ENCODE results near the gene SLC5A12.

GRCh38 chr11:26741036-26741435, 19.2 kb upstream of the SLC5A12 start:
- TF ChIP-seq, protein P1, sequence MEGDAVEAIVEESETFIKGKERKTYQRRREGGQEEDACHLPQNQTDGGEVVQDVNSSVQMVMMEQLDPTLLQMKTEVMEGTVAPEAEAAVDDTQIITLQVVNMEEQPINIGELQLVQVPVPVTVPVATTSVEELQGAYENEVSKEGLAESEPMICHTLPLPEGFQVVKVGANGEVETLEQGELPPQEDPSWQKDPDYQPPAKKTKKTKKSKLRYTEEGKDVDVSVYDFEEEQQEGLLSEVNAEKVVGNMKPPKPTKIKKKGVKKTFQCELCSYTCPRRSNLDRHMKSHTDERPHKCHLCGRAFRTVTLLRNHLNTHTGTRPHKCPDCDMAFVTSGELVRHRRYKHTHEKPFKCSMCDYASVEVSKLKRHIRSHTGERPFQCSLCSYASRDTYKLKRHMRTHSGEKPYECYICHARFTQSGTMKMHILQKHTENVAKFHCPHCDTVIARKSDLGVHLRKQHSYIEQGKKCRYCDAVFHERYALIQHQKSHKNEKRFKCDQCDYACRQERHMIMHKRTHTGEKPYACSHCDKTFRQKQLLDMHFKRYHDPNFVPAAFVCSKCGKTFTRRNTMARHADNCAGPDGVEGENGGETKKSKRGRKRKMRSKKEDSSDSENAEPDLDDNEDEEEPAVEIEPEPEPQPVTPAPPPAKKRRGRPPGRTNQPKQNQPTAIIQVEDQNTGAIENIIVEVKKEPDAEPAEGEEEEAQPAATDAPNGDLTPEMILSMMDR (IDR thresholded peaks at IDR 0.05; ENCODE audit: poor library complexity, severe bottlenecking): no peak
- TF ChIP-seq EZH2 (IDR thresholded peaks at IDR 0.05; ENCODE audit: borderline replicate concordance, insufficient read depth, low read length, poor library complexity, severe bottlenecking): no peak
- TF ChIP-seq TAF1 (IDR thresholded peaks at IDR 0.05; ENCODE audit: low read depth): no peak
- TF ChIP-seq, protein P2, sequence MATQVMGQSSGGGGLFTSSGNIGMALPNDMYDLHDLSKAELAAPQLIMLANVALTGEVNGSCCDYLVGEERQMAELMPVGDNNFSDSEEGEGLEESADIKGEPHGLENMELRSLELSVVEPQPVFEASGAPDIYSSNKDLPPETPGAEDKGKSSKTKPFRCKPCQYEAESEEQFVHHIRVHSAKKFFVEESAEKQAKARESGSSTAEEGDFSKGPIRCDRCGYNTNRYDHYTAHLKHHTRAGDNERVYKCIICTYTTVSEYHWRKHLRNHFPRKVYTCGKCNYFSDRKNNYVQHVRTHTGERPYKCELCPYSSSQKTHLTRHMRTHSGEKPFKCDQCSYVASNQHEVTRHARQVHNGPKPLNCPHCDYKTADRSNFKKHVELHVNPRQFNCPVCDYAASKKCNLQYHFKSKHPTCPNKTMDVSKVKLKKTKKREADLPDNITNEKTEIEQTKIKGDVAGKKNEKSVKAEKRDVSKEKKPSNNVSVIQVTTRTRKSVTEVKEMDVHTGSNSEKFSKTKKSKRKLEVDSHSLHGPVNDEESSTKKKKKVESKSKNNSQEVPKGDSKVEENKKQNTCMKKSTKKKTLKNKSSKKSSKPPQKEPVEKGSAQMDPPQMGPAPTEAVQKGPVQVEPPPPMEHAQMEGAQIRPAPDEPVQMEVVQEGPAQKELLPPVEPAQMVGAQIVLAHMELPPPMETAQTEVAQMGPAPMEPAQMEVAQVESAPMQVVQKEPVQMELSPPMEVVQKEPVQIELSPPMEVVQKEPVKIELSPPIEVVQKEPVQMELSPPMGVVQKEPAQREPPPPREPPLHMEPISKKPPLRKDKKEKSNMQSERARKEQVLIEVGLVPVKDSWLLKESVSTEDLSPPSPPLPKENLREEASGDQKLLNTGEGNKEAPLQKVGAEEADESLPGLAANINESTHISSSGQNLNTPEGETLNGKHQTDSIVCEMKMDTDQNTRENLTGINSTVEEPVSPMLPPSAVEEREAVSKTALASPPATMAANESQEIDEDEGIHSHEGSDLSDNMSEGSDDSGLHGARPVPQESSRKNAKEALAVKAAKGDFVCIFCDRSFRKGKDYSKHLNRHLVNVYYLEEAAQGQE (IDR thresholded peaks at IDR 0.05; ENCODE audit: borderline replicate concordance): no peak
- no peak for TF ChIP-seq EP300 (conservative IDR thresholded peaks at IDR 0.05; ENCODE audit: poor library complexity, severe bottlenecking)

Data from neural cell (in vitro differentiated cells).